SK-N-SH (cell line): Measurements from ENCODE around the gene R3HDM2. TPM values are rescaled to one million over a fixed set of nuclear protein-coding genes. Genes with fewer than 3 reads are reported as not detected.

Source experiments
- CTCF ChIA-PET: fragments of 300-600, 350-600 bp; formaldehyde crosslinking; extraction: SDS; loops from one replicate; lab custom pipeline; 2021; lab: Yijun Ruan, JAX
- POLR2A ChIA-PET: fragments of 350-600 bp; sonication (Branson Sonifier 250); formaldehyde crosslinking; extraction: SDS; loops from one replicate; lab custom pipeline; 2020; ENCODE audit warnings: antibody characterized with exemption, inconsistent platforms; lab: Yijun Ruan, JAX
- DNase-seq: peaks from one replicate; pipeline ENCODE4 v3.0.0; 2012
- H2AFZ ChIP-seq: fragments of 200-600 bp; sonication (generic); 2 replicates; pipeline ENCODE4 v1.8.1; 2016; ENCODE audit warnings: antibody characterized with exemption, mild to moderate bottlenecking, low read depth
- H3F3A ChIP-seq: fragments of 200-600 bp; sonication (generic); replicated peaks from 2 replicates; pipeline ENCODE3; 2016; ENCODE audit warnings: antibody characterized with exemption, mild to moderate bottlenecking; ENCODE audit not compliant: insufficient read depth
- H3K27ac ChIP-seq, 2 experiments: fragments of 200-500 bp in 1 of 2; fragments of 200-600 bp in 1 of 2; sonication (Bioruptor generic) in 1 of 2; sonication (generic), shearing (Covaris generic) in 1 of 2; 2 replicates each; pipeline versions ENCODE4 v1.5.1 to v1.6.1; 2014 to 2016; ENCODE audit warnings: low read depth in 2 of 2, inconsistent platforms in 1 of 2, low read length in 1 of 2, mild to moderate bottlenecking in 1 of 2, mixed read lengths in 1 of 2
- H3K27me3 ChIP-seq: fragments of 200-600 bp; sonication (generic), shearing (Covaris generic); 2 replicates; pipeline ENCODE4 v1.6.1; 2016; ENCODE audit warnings: mixed run types; ENCODE audit not compliant: insufficient read depth
- H3K36me3 ChIP-seq, 2 experiments: fragments of 200-500 bp in 1 of 2; fragments of 200-600 bp in 1 of 2; sonication (Bioruptor generic) in 1 of 2; sonication (generic) in 1 of 2; replicated peaks in 1 of 2; 2 replicates each; pipeline versions ENCODE3 to v1.5.1; 2014 to 2016; ENCODE audit warnings: low read length in 1 of 2, mild to moderate bottlenecking in 1 of 2; ENCODE audit not compliant: insufficient read depth in 2 of 2, control insufficient read depth in 1 of 2
- H3K4me1 ChIP-seq, 2 experiments: fragments of 200-500 bp in 1 of 2; fragments of 200-600 bp in 1 of 2; sonication (Bioruptor generic) in 1 of 2; sonication (generic), shearing (Covaris generic) in 1 of 2; 2 replicates each; pipeline versions ENCODE4 v1.5.1 to v1.6.1; 2014 to 2016; ENCODE audit warnings: low read depth in 1 of 2, low read length in 1 of 2, mixed run types in 1 of 2; ENCODE audit not compliant: insufficient read depth in 2 of 2, control insufficient read depth in 1 of 2
- H3K4me2 ChIP-seq: fragments of 200-600 bp; sonication (generic), shearing (Covaris generic); 2 replicates; pipeline ENCODE4 v1.6.1; 2017; ENCODE audit warnings: mixed run types
- H3K4me3 ChIP-seq, 2 experiments: fragments of 200-500 bp in 1 of 2; fragments of 200-600 bp in 1 of 2; sonication (Bioruptor generic) in 1 of 2; sonication (generic), shearing (Covaris generic) in 1 of 2; 2 replicates each; pipeline versions ENCODE4 v1.5.1 to v1.8.1; 2014 to 2016; ENCODE audit warnings: low read depth in 2 of 2, inconsistent platforms in 1 of 2, low read length in 1 of 2, mild to moderate bottlenecking in 1 of 2, mixed read lengths in 1 of 2, moderate library complexity in 1 of 2
- H3K79me2 ChIP-seq: fragments of 200-600 bp; sonication (generic); 2 replicates; pipeline ENCODE4 v1.8.1; 2017; ENCODE audit warnings: mild to moderate bottlenecking; ENCODE audit not compliant: insufficient read depth
- H3K9ac ChIP-seq: fragments of 200-600 bp; sonication (generic); 2 replicates; pipeline ENCODE4 v1.6.1; 2017; ENCODE audit warnings: mixed run types
- H3K9me2 ChIP-seq: fragments of 200-600 bp; sonication (generic); 2 replicates; pipeline ENCODE4 v1.6.1; 2017; ENCODE audit warnings: mixed run types
- H3K9me3 ChIP-seq: fragments of 200-600 bp; sonication (generic); 2 replicates; pipeline ENCODE4 v1.6.1; 2017; ENCODE audit warnings: mixed run types, mild to moderate bottlenecking, moderate library complexity
- H4K20me1 ChIP-seq: fragments of 200-600 bp; sonication (generic); 2 replicates; pipeline ENCODE4 v1.6.1; 2017; ENCODE audit warnings: mild to moderate bottlenecking, mixed run types; ENCODE audit not compliant: insufficient read depth
- CHD2 ChIP-seq: fragments of 150-350 bp; IDR thresholded peaks from 2 replicates; pipeline ENCODE4 v1.6.1; 2018; ENCODE audit warnings: low read length; ENCODE audit not compliant: partially characterized antibody
- ELF1 ChIP-seq: IDR thresholded peaks from 2 replicates; pipeline ENCODE4 v1.4.0; 2012
- FOSL2 ChIP-seq: IDR thresholded peaks from 2 replicates; pipeline ENCODE4 v1.4.0; 2012; ENCODE audit warnings: low read depth, mild to moderate bottlenecking, moderate library complexity, borderline replicate concordance
- MXI1 ChIP-seq: IDR thresholded peaks from 2 replicates; pipeline ENCODE4 v1.6.1; 2012; ENCODE audit warnings: mild to moderate bottlenecking, low read depth, low read length, improper control_type of control experiment
- NRF1 ChIP-seq: IDR thresholded peaks from 2 replicates; pipeline ENCODE4 v1.6.1; 2012; ENCODE audit warnings: low read depth, mild to moderate bottlenecking, low read length
- POLR2AphosphoS5 ChIP-seq: IDR thresholded peaks from 2 replicates; pipeline ENCODE4 v1.6.1; 2012; ENCODE audit warnings: low read depth, low read length
- RCOR1 ChIP-seq: fragments of 150-350 bp; IDR thresholded peaks from 2 replicates; pipeline ENCODE4 v1.6.1; 2017; ENCODE audit warnings: antibody characterized with exemption, low read length
- RFX5 ChIP-seq: IDR thresholded peaks from 2 replicates; pipeline ENCODE4 v1.6.1; 2012; ENCODE audit warnings: mild to moderate bottlenecking, improper control_type of control experiment, low read length
- SIN3A ChIP-seq: IDR thresholded peaks from 2 replicates; pipeline ENCODE4 v1.6.1; 2012; ENCODE audit warnings: low read depth, mild to moderate bottlenecking, low read length, moderate library complexity, borderline replicate concordance
- SMC3 ChIP-seq: IDR thresholded peaks from 2 replicates; pipeline ENCODE4 v1.6.1; 2012; ENCODE audit warnings: low read depth, low read length, improper control_type of control experiment
- TCF12 ChIP-seq: IDR thresholded peaks from 2 replicates; pipeline ENCODE4 v1.4.0; 2012
- TEAD4 ChIP-seq: IDR thresholded peaks from 2 replicates; pipeline ENCODE4 v1.4.0; 2012; ENCODE audit warnings: mild to moderate bottlenecking, borderline replicate concordance; ENCODE audit not compliant: insufficient read depth
- WGBS: methylation state at CpG from one replicate; pipeline ENCODE4 v1.1.6; 2017; ENCODE audit warnings: low lambda C conversion rate; 5-methylcytosine and 5-hydroxymethylcytosine counted together
- polyA plus RNA-seq, 3 experiments: library from polyadenylated mRNA; depleted of rRNA; stranded (reverse); fragments of >200 nt; gene quantifications; 2 replicates each; pipeline ENCODE4 v1.2.3, GENCODE V29; 2012
- TF ChIP-seq, protein P1 (sequence below): fragments of 150-350 bp; IDR thresholded peaks from 2 replicates; pipeline ENCODE4 v1.6.1; 2016; ENCODE audit warnings: mild to moderate bottlenecking, low read depth, low read length
- TF ChIP-seq, protein P2 (sequence below): IDR thresholded peaks from 2 replicates; pipeline ENCODE4; 2012
- TF ChIP-seq, protein P3 (sequence below): fragments of 150-350 bp; IDR thresholded peaks from 2 replicates; pipeline ENCODE4 v1.6.1; 2017; ENCODE audit warnings: antibody characterized with exemption, low read length, low read depth, borderline replicate concordance
- TF ChIP-seq, protein P4 (sequence below): fragments of 200-600 bp; sonication (generic); IDR thresholded peaks from 2 replicates; pipeline ENCODE4 v1.6.1; 2017; ENCODE audit warnings: antibody characterized with exemption, mild to moderate bottlenecking, moderate library complexity
- TF ChIP-seq, protein P5 (sequence below): IDR thresholded peaks from 2 replicates; pipeline ENCODE4 v1.6.1; 2012; ENCODE audit warnings: mild to moderate bottlenecking, low read depth, low read length, moderate library complexity
- TF ChIP-seq, protein P6 (sequence below): IDR thresholded peaks from 2 replicates; pipeline ENCODE4 v1.4.0; 2012; ENCODE audit warnings: low read depth, borderline replicate concordance

R3HDM2 gene
- polyA plus RNA-seq, 1 of the 3 experiments (the other 2 are of a cell fraction) = 23.1 TPM

DNA sequence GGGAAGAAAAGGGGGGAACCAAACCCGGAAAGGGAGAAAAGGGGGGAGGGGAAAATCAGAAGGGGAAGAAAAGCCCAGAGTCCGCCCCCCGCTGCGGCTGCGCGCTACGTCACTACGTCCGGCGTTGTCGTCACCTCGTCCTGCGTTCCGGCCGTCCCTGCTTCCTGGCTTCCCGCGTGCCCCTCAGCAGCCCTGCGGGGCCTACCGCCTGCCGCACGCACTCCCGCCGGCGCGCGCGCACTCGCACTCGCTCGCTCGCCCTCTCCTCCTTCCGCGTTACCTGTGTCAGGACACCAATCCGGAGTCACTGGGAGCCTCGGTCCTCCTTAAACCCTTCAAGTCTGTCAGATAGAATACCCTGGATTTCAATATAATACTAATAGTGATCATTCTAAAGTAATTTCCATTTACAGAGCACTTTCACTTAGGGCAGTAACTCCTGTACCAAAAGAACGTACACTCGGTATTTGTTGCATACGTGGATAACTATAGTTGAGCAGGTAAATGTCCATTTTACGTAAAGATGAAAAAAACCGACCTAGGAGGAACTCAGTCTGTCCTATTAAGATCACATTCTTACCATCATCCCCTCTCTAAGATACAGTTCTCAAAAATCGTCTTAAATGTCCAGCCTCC is at the start of gene R3HDM2 (continued):
- TF ChIP-seq, protein P1, sequence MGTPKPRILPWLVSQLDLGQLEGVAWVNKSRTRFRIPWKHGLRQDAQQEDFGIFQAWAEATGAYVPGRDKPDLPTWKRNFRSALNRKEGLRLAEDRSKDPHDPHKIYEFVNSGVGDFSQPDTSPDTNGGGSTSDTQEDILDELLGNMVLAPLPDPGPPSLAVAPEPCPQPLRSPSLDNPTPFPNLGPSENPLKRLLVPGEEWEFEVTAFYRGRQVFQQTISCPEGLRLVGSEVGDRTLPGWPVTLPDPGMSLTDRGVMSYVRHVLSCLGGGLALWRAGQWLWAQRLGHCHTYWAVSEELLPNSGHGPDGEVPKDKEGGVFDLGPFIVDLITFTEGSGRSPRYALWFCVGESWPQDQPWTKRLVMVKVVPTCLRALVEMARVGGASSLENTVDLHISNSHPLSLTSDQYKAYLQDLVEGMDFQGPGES = no peak
- TF ChIP-seq SIN3A (no peak), RCOR1 (no peak), TEAD4 (no peak), POLR2AphosphoS5 (peak; percentile 93)
- TF ChIP-seq, protein P2, sequence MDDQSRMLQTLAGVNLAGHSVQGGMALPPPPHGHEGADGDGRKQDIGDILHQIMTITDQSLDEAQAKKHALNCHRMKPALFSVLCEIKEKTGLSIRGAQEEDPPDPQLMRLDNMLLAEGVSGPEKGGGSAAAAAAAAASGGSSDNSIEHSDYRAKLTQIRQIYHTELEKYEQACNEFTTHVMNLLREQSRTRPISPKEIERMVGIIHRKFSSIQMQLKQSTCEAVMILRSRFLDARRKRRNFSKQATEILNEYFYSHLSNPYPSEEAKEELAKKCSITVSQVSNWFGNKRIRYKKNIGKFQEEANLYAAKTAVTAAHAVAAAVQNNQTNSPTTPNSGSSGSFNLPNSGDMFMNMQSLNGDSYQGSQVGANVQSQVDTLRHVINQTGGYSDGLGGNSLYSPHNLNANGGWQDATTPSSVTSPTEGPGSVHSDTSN = no peak
- TF ChIP-seq, protein P3, sequence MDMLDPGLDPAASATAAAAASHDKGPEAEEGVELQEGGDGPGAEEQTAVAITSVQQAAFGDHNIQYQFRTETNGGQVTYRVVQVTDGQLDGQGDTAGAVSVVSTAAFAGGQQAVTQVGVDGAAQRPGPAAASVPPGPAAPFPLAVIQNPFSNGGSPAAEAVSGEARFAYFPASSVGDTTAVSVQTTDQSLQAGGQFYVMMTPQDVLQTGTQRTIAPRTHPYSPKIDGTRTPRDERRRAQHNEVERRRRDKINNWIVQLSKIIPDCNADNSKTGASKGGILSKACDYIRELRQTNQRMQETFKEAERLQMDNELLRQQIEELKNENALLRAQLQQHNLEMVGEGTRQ = no peak

DNA sequence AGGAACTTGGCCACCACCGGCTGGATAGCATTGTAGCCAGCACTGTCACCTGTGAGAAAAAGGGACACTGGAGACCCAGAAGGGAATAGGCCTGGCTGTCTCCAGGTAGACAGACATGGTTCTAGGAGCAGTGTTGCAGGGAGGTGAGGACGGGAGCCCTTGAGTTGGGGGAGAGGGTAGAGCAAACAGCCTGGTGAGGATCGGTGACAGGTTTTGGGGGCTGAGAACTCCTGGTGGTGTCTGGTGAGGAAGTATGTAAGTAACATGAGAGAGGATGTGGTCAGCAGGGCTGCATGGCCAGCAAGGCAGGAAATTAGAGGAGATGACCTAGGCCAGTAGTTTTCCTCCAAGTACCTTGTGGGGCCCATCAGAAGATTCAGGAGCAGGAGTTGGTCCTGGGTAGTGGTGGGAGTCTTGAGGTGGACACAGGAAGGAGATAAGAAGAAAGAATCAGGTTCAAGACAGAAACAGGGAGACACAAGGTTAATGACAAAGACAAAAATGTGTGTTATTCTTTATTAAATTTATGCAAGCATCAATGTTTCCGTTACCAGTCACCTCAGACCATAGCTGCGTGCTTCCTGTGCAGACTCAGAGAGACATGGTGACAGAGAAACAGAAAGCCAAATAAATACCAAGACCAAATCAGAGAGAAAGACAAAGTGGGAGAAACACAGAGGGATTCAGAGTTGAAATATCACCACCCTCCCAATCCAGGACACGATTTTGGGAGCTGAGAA is 48.7 kb upstream of the R3HDM2 start, which contains the start of gene ARHGAP9:
Gene ARHGAP9, minus strand, starts transcription at position 491 of the 740 bp plus-strand sequence. Its CDS starts 460 bp downstream, at position 31.
- H3K9me3 ChIP-seq = no peaks in the 10 kb centered on the region
- peaks cover 0 to 10% of the 10 kb centered on the region in 2 experiments; a peak in 3 of 4 replicates for H3K4me1 ChIP-seq
- CTCF ChIA-PET = interaction anchor here (0.6 to 1.6 kb wide), 6 partner anchors 14 to 79 kb away, joined by 3 to 7 read pairs (median 4); partner anchors contain the start of gene GLI1
- TF ChIP-seq TCF12 (no peak), MXI1 (no peak), SMC3 (no peak), RFX5 (no peak), ELF1 (no peak), CHD2 (no peak), FOSL2 (no peak), NRF1 (no peak)
- TF ChIP-seq, protein P4, sequence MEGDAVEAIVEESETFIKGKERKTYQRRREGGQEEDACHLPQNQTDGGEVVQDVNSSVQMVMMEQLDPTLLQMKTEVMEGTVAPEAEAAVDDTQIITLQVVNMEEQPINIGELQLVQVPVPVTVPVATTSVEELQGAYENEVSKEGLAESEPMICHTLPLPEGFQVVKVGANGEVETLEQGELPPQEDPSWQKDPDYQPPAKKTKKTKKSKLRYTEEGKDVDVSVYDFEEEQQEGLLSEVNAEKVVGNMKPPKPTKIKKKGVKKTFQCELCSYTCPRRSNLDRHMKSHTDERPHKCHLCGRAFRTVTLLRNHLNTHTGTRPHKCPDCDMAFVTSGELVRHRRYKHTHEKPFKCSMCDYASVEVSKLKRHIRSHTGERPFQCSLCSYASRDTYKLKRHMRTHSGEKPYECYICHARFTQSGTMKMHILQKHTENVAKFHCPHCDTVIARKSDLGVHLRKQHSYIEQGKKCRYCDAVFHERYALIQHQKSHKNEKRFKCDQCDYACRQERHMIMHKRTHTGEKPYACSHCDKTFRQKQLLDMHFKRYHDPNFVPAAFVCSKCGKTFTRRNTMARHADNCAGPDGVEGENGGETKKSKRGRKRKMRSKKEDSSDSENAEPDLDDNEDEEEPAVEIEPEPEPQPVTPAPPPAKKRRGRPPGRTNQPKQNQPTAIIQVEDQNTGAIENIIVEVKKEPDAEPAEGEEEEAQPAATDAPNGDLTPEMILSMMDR = no peak
- TF ChIP-seq, protein P5, sequence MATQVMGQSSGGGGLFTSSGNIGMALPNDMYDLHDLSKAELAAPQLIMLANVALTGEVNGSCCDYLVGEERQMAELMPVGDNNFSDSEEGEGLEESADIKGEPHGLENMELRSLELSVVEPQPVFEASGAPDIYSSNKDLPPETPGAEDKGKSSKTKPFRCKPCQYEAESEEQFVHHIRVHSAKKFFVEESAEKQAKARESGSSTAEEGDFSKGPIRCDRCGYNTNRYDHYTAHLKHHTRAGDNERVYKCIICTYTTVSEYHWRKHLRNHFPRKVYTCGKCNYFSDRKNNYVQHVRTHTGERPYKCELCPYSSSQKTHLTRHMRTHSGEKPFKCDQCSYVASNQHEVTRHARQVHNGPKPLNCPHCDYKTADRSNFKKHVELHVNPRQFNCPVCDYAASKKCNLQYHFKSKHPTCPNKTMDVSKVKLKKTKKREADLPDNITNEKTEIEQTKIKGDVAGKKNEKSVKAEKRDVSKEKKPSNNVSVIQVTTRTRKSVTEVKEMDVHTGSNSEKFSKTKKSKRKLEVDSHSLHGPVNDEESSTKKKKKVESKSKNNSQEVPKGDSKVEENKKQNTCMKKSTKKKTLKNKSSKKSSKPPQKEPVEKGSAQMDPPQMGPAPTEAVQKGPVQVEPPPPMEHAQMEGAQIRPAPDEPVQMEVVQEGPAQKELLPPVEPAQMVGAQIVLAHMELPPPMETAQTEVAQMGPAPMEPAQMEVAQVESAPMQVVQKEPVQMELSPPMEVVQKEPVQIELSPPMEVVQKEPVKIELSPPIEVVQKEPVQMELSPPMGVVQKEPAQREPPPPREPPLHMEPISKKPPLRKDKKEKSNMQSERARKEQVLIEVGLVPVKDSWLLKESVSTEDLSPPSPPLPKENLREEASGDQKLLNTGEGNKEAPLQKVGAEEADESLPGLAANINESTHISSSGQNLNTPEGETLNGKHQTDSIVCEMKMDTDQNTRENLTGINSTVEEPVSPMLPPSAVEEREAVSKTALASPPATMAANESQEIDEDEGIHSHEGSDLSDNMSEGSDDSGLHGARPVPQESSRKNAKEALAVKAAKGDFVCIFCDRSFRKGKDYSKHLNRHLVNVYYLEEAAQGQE = no peak
- TF ChIP-seq, protein P6, sequence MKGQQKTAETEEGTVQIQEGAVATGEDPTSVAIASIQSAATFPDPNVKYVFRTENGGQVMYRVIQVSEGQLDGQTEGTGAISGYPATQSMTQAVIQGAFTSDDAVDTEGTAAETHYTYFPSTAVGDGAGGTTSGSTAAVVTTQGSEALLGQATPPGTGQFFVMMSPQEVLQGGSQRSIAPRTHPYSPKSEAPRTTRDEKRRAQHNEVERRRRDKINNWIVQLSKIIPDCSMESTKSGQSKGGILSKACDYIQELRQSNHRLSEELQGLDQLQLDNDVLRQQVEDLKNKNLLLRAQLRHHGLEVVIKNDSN = no peak
- TF ChIP-seq, protein P2 = no peak

More for the DNA sequence above, 48.7 kb upstream of the R3HDM2 start, which contains the start of gene ARHGAP9:
- no peak within 1 kb of the TSS for H3K4me2 ChIP-seq
- H4K20me1 ChIP-seq = no peaks in the 10 kb centered on the region
- peaks cover 5% of the 10 kb centered on the region for H3F3A ChIP-seq
- no peaks in the 10 kb centered on the region for H3K9me2 ChIP-seq
- peaks cover 22% of the 10 kb centered on the region for H3K27me3 ChIP-seq
- H3K79me2 ChIP-seq = no peaks in the 10 kb centered on the region
- H3K36me3 ChIP-seq = no peaks in the 10 kb centered on the region
- H3K4me3 ChIP-seq = no peak within 1 kb of the TSS
- H3K27ac ChIP-seq = no peak within 1 kb of the TSS
- WGBS = 62% methylated on average over 6 of the region's 6 CpGs
- H3K9ac ChIP-seq = no peak within 1 kb of the TSS
- POLR2A ChIA-PET = no interaction called here
- no peak for DNase-seq
- peak within 1 kb of the TSS; percentile 24; the same call in 1 of the 2 replicates for H2AFZ ChIP-seq
